GM21619 (cell line): Measurements from ENCODE around the gene MIA.
"Not testable (repeated sequence)": the region's sequence is repeated elsewhere in the genome, so short reads cannot be mapped to it uniquely, and the experiment has no call there.

Experiments used
- ATAC-seq: cut with Tn5 transposase; IDR thresholded peaks from one replicate; pipeline ENCODE4 v1.9.1; 2021; ENCODE audit not compliant: unreplicated experiment

Gene MIA

DNA sequence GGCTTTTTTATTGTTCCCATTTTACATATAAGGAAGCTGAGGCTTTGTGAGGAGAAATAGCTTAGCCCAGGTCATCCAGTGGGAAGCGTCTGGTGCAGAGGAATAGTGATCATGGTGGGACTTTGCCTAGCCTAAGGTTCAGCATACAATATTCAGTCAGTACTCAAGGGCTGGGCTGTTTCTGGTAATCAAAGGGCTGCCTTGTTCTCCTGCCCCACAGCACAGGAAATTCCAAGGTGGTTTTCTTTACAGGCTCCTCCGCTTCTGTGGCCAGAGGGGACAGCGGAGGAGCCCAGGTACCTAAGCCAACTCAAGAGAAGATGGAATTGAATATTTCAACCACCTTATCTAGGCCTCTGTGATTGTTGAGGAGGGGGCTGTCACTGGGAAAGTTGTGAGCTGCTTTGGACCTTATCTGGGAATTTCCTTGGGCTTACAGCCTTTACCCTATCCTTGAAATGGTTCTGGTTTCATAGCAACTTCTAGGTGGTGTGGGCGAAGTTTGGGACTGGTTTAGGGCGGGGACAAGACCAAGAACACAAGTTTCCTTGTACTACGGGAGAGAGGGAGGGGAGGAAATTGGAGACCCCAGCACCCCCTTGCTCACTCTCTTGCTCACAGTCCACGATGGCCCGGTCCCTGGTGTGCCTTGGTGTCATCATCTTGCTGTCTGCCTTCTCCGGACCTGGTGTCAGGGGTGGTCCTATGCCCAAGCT, at the start of gene MIA:
TSS of gene MIA (plus strand) at position 606 of the 716 bp plus-strand sequence. CDS start at position 628, 22 bp downstream.
- ATAC-seq: no peak

DNA sequence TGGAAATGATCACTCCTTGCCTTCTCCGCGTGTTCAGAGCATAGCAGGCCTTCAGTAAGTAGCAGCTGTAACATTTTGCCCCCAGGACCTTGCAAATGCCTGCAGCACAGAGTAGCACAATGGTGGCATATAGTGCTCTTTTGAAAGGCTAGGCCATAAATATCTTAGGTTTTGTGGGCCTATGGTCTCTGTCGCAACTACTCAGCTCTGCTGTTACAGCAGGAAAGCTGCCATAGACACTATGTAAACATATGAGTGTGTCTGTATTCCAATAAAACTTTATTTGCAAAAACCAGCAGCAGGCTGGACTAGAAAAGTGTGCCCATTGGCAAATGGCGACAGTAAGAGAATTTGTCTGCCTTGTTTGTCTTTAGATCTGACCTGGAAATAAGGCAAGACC, 49.0 kb upstream of the MIA start:
- no peak for ATAC-seq

DNA sequence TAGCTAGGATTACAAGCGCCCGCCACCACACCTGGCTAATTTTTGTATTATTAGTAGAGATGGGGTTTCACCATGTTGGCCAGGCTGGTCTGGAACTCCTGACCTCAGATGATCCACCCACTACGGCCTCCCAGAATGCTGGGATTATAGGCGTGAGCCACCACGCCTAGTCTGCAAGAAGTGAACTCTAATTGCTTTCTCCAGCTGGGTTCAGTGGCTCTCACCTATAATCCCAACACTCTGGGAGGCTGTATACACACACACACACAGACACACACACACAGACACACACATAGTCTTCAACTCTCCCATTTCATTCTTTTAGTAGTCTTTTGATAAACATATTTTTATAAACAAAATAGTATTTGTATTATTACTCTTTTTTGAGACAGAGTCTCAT, 45.3 kb upstream of the MIA start:
- not testable (repeated sequence) for ATAC-seq

DNA sequence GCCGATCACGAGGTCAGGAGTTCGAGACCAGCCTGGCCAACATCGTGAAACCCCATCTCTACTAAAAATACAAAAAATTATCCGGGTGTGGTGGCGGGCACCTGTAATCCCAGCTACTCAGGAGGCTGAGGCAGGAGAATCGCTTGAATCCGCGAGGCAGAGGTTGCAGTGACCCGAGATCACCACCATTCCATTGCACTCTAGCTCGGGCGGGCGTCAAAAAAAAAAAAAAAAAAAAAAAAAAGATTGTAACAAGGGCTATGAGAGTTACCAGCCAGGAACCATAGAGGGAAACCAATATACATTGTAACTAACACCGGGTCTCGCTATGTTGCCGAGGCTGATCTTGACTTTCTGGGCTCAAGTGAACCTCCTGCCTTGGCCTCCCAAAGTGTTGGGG, 43.0 kb upstream of the MIA start:
- not testable (repeated sequence) for ATAC-seq

DNA sequence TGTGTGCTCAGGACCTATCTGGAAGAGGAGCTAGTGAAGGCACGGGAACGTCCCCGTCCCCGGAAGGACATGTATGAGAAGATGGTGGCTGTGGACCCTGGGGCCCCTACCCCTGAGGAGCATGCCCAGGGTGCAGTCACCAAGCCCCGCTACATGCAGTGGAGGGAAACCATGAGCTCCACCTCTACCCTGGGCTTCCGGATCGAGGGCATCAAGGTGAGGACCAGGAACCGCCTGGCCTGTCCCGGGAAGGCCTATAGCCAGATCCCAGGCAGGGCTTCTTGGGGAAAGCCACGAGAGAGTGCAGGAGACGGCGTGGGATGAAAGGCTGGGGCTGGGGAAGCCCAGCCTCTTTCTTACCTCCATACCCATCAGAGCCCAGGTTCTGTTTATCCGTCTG, 42.2 kb upstream of the MIA start:
- no peak for ATAC-seq

DNA sequence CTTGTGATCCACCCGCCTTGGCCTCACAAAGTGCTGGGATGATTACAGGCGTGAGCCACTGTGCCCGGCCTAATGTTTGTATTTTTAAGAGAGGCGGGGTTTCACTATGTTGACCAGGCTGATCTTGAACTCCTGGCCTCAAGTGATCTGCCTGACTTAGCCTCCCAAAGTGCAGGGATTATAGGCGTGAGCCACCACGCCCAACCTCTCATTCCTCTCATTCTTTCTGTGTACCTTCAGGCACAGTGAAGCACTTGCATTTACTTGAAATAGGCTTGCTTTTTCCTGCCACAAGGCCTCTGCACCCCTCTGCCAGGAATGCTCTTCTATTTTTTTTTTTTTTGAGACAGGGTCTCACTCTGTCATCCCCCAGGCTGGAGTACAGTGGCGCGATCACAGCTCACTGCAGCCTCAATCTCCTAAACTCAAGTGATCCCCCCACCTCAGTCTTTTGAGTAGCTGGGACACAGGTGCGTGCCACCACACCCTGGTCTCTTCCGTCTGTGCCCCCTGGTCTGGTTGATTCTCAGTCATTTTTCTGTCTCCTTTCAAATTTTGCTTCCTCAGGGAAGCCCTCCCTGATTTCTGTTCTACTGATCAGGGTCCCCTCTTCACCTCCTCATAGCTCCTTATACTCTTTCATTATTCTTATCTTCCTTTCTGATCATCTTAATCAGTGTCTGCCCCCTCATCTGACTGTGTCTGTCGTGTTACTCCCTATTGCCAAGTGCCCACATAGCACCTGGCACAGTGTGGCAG, 40.1 kb upstream of the MIA start:
- no peak for ATAC-seq

DNA sequence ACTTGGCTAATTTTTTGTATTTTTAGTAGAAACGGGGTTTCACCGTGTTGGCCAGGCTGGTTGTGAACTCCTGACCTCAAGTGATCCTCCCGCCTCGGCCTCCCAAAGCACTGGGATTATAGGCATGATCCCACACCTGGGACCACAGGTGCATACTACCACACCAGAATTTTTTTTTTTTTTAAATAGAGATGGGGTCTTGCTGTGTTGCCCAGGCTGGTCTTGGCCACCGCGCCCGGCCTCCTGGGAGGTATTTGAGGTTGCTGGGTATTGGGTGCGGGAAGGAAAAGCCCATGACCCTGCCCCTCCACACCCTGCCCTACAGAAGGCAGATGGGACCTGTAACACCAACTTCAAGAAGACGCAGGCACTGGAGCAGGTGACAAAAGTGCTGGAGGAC, 38.7 kb upstream of the MIA start:
- ATAC-seq: no peak

DNA sequence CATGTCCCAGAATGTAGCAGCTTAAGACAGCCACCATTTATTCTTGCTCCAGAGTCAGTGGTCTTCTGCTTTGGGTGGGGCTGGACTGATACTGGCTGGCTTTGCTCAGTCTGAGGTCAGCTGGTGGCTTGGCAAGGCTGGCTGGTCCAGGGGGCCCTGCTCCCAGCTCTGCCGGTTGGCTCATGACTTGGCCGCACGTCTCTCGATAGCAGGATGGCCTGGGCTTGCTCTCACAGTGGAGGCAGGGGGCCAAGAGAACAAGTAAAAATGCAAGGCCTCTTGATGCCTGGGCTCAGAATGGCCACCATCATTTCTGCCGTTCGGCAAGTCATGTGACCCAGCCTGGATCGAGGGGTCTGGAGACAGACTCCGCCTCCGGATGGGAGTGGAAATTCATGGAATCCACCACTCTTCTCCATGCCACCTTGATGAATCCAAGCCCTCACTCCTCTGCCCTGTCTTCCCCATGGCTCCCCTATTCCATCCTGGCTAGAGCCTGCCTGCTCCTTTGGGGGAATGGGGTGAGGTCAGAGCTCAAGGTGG, 38.1 kb upstream of the MIA start:
- no peak for ATAC-seq

DNA sequence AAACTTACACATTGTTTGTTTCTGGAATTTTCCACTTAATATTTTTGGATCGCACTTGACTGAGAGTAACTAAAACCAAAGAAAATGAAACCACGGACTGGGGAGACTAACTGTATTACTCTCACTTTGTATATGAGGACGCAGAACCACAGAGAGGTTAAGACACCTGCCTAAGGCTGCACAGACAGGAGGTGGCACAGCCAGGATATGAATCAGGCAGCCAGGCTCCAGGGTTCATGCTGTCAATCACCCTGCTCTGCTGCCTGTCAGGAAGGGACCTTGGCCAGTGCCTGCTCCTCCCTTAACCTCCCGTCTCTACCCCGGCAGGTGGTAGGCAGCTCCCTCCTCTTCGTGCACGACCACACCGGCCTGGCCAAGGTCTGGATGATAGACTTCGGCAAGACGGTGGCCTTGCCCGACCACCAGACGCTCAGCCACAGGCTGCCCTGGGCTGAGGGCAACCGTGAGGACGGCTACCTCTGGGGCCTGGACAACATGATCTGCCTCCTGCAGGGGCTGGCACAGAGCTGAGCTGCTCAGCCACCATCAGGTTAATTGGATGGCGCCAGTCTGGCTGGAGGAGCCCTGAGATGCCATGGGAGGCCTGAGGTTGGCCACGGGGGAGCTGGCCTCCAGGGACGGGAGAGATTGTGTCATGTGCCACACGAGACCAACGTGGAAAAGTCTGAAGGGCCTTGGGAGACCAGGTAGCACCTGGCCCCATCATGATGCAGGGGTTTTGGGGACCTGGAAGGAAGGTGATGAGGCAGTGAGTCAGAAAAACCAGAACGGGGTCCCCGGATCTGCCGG, 36.1 kb upstream of the MIA start:
- ATAC-seq: no peak

DNA sequence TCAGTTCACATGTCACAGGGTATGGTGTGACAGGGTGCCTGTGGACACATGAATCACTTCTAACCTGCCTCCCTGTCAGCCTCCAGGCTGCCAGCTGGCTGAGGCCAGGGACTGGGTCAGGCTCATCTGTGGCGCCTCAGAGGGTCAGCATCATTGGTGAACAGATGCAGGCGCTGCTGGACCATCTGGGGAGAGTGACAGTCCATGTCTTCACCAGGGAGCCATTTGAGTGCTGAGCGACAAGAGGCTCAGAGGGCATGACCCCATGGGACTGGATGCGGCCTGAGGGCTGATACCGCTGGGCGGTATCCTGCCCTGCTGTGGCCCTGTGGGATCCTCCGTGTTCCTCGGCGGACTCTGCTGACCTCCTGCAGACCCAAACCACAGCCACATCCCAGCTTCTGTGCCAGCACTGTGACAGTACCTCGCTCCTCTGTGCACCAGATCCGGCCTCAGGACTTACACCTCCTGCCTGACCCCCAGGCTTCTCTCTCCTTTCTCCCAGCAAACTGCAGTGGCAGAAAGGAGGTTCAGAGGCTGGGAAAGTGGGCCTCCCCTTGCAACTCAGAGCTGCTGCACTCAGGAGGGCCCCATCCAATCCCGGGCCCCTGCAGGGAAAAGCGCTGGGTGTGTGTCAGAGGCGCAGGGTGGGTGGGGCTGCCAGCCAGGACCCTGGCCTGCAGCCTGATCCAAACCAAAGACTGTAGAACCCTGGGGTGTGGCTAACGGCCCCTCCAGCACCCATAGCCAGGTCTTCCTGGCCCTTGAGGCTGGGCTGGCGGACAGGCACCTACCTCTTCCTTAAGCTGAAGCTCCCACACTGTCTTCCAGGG, 35.2 kb upstream of the MIA start:
- ATAC-seq: no peak

DNA sequence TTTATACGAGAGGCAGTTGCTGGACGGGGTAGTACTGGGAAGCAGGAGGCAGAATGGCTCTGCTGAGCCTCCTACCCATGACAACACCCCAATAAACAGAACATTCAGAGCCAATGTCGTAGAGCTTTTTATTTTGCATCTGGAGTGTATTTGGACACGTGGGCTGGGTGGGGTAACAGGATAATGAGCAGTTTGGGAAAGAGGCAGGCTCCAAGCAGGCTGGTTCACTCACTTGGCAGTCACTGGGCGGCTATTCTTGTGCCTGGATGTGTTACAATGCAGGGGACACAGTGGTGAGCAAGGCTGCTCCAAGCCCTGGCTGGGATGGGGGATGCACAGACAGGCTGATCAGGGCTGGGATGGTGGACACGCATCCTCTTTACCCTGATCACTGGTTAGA, 34.6 kb upstream of the MIA start:
- no peak for ATAC-seq

DNA sequence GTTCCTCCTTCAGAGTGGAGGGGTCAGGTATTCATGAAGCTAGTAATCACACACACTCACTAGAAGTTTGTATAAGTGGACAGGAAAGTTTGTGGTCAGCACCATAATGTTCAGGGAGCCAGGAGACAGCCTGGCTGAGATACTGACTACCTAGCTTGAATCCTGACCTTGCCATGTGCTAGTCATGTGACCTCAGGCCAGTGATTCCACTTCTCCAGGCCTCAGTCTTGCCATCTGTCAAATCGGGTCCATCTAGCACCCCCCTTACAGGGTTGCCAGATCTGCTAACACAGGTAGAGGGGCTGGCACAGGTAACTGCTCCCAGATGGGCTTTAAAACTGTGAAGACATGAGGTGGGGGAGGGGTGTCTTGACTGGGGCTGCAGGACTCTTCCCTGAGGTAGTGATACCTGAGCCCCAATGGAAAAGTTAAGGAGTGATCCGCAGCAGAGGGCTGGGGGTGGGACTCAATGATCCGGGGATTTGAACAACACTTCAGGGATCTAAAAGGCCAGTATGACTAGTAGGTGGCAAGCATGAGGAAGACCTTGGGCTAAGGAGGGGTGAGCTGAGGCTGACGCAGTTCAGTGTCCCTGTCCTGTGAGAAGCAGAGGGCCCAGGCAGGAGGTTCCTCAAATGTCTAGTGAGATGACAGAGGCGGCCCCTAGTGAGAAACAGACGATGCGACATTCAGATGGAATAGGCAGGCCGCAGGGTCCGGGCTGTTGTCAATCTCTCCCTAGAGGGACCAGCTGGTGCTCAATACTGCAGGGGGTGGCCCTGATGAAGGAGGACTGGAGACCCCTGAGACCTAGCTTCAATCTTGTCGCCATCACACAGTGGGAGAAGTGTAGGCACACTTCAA, 33.6 kb upstream of the MIA start:
- ATAC-seq: no peak

DNA sequence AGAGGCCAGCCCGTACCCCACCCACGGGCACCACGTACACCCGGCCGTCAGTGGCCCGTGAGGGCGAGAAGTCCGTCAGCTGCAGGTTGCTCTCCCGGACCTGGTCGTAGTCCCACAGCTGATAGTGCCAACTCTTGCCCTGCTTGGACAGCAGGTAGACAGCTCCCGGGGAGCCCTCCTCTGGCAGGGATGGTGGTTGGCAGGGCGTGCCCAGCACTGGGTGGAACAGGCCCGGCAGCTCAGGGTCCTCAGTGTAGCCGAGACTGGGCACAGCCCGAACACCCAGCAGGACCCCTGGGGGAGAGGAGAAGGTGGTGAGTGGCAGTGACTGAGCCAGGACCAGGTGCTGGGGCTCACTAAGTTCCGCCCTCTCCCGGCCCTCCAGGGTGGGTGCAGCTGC, 32.8 kb upstream of the MIA start:
- ATAC-seq: no peak

DNA sequence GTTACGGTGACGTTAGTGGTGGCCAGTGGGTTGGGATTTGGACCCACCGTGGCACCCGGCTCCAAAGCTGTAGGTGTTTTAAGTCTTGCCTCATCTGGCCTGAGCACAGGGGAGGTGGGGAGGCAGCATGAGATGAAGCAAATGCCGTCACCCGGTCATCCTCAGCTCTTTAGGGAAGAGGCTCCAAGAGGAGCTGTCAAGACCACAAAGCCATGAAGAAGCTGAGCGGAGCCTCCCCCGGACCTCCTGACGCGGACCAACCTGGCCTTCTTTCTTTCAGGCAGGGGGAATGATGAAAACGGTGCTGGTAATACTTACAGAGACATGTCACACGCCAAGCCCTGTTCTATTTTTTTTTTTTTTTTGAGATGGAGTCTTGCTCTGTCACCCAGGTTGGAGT, 32.4 kb upstream of the MIA start:
- no peak for ATAC-seq

DNA sequence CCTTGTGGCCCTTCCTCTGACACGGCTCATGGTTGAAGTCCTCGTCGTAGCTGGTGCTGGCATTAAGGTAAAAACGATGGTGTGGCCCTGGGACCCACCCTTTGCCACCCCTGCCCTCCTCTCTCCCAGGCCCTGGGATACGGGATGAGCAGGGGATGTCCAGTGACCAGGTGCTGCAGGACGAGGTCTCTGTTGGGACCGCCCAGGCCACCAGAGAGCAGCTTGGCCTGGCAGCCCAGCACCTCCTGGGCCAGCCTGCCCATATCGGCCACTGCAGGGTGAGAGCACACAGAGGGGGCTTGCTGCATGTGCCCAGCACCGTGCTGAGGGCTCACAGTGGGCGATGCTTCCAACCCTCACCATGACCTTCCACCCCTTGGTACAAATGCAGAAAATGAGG, 31.4 kb upstream of the MIA start:
- ATAC-seq: no peak

DNA sequence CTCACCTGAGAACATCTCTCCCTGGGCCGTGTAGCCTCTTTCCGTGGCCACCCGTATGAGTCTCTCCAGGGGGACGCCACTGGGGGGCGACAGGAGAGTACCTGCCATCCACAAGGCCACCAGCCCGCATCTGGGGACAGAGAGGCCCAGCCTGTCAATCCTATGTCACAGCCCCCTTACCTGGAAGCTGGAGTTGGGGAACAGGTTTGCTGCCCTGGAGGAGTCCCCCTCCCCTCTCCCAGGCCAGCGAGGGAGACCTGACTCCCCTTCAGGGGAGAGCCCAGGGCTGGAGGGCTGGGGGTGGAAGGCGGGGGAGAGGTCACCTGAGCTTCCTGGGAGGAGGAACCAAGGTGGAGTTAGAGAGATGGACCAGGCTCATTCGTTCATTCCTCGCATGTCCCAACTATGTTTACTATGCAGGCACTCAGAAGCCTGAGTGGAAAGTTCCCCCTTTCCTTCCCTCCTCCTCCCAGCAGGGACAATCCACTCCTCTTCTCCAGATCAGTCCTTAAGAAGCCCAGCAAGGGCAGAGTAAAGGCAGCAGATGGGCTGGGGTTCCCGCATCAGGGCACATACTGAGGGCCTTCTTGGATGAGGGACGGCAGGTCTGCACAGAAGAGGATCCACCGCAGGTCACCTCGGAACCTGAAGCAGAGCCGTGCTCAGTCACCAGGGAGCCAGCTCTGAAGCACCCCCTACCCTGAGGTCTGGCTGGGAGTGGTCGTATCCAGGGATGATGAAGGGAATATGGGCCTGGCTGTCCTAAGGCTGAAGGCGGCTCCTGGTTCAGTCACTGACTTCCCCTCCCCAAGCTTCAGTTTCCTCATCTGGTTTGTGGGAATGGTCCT, 30.5 kb upstream of the MIA start:
- ATAC-seq: no peak

DNA sequence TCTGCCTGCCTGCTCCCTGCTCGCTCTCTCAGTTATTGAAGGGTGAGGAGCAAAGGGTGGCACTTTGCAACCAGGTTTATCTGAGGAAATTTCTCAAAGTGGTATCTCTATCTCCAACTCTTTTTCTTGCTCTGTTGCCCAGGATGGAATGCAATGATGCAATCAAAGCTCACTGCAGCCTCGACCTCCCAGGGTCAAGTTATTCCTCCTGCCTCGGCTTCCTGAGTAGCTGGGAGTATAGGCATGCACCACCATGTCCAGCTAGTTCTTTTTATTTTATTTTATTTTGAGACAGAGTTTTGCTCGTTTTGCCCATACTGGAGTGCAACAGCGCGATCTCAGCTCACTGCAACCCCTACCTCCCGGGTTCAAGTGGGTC, 29.9 kb upstream of the MIA start:
- no peak for ATAC-seq

DNA sequence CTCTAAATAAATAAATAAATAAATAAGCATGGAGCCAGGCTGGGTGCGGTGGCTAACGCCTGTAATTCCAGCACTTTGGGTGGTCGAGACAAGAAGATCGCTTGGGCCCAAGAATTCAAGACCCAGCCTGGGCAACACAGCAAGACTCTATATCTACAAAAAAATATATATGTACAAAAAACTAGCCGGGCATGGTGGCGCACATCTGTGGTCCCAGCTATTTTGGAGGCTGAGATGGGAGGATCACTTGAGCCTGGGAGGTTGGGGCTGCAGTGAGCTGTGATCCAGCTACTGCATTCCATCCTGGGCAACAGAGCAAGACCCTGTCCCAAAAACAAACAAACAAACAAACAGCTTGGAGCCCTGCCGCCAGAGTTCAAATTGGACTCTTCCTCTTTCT, 27.8 kb upstream of the MIA start:
- ATAC-seq: no peak
